Loucy (cell line): ENCODE measurements around the gene ATP13A1.

ENCODE experiments used
- H2AFZ ChIP-seq: fragments of 200-600 bp; sonication (generic); 2 replicates; pipeline ENCODE4 v1.6.0; 2016; ENCODE audit warnings: antibody characterized with exemption, mild to moderate bottlenecking, low read length, moderate library complexity
- H3F3A ChIP-seq: fragments of 200-600 bp; 2 replicates; pipeline ENCODE4 v1.6.0; 2016; ENCODE audit warnings: antibody characterized with exemption, low read depth, mild to moderate bottlenecking
- H3K27me3 ChIP-seq: fragments of 200-600 bp; sonication (generic); 2 replicates; pipeline ENCODE4 v1.6.1; 2014; ENCODE audit warnings: low read length, mild to moderate bottlenecking; ENCODE audit not compliant: insufficient read depth, poor library complexity, severe bottlenecking
- H3K36me3 ChIP-seq: fragments of 200-600 bp; sonication (generic); 2 replicates; pipeline ENCODE4 v1.6.1; 2016; ENCODE audit warnings: low read length; ENCODE audit not compliant: insufficient read depth
- H3K4me1 ChIP-seq: fragments of 200-600 bp; sonication (generic); 2 replicates; pipeline ENCODE4 v1.5.1; 2014; ENCODE audit warnings: low read length, mild to moderate bottlenecking; ENCODE audit not compliant: insufficient read depth, poor library complexity, severe bottlenecking
- H3K4me2 ChIP-seq: fragments of 200-600 bp; sonication (generic); 2 replicates; pipeline ENCODE4 v1.6.0; 2014; ENCODE audit warnings: antibody characterized with exemption, low read length, low read depth, mild to moderate bottlenecking; ENCODE audit not compliant: poor library complexity, severe bottlenecking
- H3K4me3 ChIP-seq: fragments of 200-600 bp; sonication (generic); 2 replicates; pipeline ENCODE4 v1.5.1; 2014; ENCODE audit warnings: low read length, mild to moderate bottlenecking, mixed read lengths; ENCODE audit not compliant: poor library complexity, severe bottlenecking
- H3K79me2 ChIP-seq: fragments of 200-600 bp; sonication (generic); 2 replicates; pipeline ENCODE4 v1.6.1; 2014; ENCODE audit warnings: low read length; ENCODE audit not compliant: insufficient read depth
- H3K9ac ChIP-seq: fragments of 200-600 bp; sonication (generic); 2 replicates; pipeline ENCODE4 v1.6.0; 2014; ENCODE audit warnings: mild to moderate bottlenecking, low read depth, low read length, moderate library complexity; ENCODE audit not compliant: poor library complexity, severe bottlenecking
- H3K9me2 ChIP-seq: fragments of 200-600 bp; sonication (generic); replicated peaks from 2 replicates; pipeline ENCODE4 v1.6.1; 2016; ENCODE audit warnings: low read depth, low read length, mixed read lengths
- H3K9me3 ChIP-seq: fragments of 200-600 bp; sonication (generic); 2 replicates; pipeline ENCODE4 v1.6.1; 2014; ENCODE audit warnings: mild to moderate bottlenecking, antibody characterized with exemption, low read length, low read depth; ENCODE audit not compliant: insufficient read depth
- H4K20me1 ChIP-seq: fragments of 200-600 bp; sonication (generic); 2 replicates; pipeline ENCODE4 v1.6.0; 2014; ENCODE audit warnings: antibody characterized with exemption, low read length, mild to moderate bottlenecking; ENCODE audit not compliant: insufficient read depth, poor library complexity, severe bottlenecking
- EZH2phosphoT487 ChIP-seq: fragments of 200-600 bp; IDR thresholded peaks from 2 replicates; pipeline ENCODE4 v1.6.1; 2018; ENCODE audit warnings: antibody characterized with exemption, mild to moderate bottlenecking, moderate library complexity, borderline replicate concordance
- TF ChIP-seq, protein P1 (sequence below): fragments of 200-600 bp; sonication (generic); conservative IDR thresholded peaks from 2 replicates; pipeline ENCODE4 v1.5.1; 2014; ENCODE audit warnings: mild to moderate bottlenecking, antibody characterized with exemption, low read length

Gene ATP13A1

DNA sequence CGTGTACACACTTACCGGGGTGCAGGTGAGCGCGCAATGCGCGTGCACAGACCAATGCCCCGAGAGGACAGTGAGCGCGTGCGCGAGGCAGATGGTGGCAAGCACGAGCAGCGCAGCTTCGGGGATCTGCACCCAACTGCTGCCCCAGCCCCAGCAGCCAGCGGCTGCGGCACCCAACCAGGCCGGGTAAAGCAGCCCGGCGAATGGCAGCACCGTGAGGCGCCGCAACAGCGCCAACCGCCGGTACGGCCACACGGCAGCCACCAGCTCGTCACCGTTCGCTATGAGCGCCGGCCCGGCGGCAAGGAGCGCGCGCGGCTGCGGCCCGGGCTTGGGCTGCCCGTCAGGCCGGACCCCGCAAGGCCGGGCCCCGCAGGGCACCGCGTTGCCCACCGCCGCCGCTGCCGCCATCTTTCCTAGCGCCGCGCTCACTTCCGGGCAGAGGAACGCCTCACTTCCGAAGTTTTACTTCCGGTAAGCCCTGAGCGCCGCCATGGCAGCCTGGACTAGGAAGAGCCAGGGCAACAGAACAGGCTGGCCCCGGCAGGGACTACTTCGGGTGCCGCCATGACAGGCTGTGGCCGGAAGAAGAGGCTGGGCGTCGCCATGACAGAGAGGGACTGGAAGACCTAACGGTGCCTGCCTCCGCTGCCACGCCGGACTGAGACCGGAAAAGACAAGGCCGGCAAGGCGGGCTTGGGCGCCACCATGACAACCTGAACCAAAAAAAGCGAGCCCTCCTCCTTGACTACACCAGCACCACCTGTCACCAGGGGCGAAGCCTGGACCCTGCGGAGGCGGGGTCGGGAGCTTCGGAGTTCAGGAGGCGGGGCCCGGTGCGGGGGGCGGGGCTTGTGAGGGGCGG lies at the start of gene ATP13A1:
ATP13A1 (minus strand) TSS at position 421 of the 865 bp plus-strand sequence; CDS start at position 411, 10 bp downstream.
- Histone ChIP-seq H3K79me2 (peaks cover 35% of the 10 kb centered on the region), H2AFZ (peak within 1 kb of the TSS; percentile 85), H4K20me1 (peaks cover 23% of the 10 kb centered on the region), H3K9me3 (no peaks in the 10 kb centered on the region), H3K4me2 (peak within 1 kb of the TSS; percentile 99), H3K4me1 (peaks cover 21% of the 10 kb centered on the region), H3K9me2 (no peaks in the 10 kb centered on the region), H3K9ac (peak within 1 kb of the TSS; percentile 91), H3K4me3 (peak within 1 kb of the TSS; percentile 100), H3K27me3 (no peaks in the 10 kb centered on the region), H3F3A (0 out of 2 replicates have a peak, but pooled peaks cover 3% of the 10 kb centered on the region), H3K36me3 (peaks cover 12% of the 10 kb centered on the region; the same call in 1 of the 2 replicates)
- TF ChIP-seq, protein P1, sequence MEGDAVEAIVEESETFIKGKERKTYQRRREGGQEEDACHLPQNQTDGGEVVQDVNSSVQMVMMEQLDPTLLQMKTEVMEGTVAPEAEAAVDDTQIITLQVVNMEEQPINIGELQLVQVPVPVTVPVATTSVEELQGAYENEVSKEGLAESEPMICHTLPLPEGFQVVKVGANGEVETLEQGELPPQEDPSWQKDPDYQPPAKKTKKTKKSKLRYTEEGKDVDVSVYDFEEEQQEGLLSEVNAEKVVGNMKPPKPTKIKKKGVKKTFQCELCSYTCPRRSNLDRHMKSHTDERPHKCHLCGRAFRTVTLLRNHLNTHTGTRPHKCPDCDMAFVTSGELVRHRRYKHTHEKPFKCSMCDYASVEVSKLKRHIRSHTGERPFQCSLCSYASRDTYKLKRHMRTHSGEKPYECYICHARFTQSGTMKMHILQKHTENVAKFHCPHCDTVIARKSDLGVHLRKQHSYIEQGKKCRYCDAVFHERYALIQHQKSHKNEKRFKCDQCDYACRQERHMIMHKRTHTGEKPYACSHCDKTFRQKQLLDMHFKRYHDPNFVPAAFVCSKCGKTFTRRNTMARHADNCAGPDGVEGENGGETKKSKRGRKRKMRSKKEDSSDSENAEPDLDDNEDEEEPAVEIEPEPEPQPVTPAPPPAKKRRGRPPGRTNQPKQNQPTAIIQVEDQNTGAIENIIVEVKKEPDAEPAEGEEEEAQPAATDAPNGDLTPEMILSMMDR: no peak; the same call in 1 of the 2 replicates
- TF ChIP-seq EZH2phosphoT487: no peak

DNA sequence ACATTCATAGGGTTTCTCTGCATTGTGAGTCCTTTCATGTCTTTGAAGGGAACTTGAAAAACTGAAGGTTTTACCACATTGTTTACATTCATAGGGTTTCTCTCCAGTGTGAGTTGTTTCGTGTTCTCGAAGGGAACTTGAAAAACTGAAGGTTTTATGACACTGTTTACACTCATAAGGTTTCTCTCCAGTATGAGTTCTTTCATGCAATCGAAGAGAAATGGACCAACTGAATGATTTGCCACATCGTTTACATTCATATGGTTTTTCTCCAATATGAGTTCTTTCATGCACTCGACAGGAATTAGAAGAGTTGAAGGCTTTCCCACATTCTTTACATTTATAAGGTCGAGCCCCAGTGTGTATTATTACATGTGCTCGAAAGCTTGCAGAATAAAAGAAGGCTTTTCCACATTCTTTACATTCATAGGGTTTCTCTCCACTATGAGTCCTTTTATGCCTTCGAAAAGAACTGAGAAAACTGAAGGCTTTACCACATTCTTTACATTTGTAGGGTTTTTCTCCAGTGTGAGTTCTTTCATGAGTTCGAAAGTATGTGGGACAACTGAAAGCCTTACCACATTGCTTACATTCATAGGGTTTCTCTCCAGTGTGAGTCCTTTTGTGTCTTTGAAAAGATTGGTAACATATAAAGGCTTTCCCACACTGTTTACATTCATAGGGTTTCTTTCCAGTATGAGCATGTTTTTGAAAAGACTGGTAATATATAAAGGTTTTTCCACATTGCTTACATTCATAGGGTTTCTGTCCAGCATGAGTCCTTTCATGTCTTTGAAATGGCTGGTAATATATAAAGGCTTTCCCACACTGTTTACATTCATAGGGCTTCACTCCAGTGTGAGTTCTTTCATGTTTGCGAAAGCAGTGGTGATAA lies 48.7 kb upstream of the ATP13A1 start:
- H3K36me3 ChIP-seq: peaks cover 55% of the 10 kb centered on the region

DNA sequence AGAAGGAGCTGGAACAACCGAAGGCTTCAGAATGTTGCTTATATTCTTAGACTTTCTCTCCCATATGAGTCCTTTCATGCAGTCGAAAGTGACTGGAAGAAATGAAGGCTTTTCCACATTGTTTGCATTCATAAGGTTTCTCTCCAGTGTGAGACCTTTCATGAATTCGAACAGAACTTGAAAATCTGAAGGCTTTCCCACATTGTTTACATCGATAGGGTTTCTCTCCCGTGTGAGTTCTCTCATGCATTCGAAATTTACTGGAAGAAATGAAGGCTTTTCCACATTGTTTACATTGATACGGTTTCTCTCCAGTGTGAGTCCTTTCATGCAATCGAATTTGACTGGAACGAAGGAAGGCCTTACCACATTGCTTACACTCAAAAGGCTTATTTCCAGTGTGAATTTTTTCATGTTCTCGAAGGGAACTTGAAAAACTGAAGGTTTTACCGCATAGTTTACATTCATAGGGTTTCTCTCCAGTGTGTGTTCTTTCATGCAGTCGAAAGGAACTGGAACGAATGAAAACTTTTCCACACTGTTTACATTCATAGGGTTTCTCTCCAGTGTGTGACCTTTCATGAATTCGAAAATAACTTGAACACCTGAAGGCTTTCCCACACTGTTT lies 47.9 kb upstream of the ATP13A1 start:
- Histone ChIP-seq H3K9ac (no peak overlapping the region), H3K9me2 (no peaks in the 10 kb centered on the region), H3K27me3 (peaks cover 10% of the 10 kb centered on the region), H3K4me2 (no peak overlapping the region), H3K9me3 (peaks cover 72% of the 10 kb centered on the region), H2AFZ (no peak overlapping the region), H3K4me1 (no peaks in the 10 kb centered on the region), H3K79me2 (peaks cover 3% of the 10 kb centered on the region), H3F3A (no peaks in the 10 kb centered on the region), H3K4me3 (no peak overlapping the region), H3K36me3 (peaks cover 55% of the 10 kb centered on the region), H4K20me1 (no peaks in the 10 kb centered on the region)
- no peak for TF ChIP-seq EZH2phosphoT487
- TF ChIP-seq, protein P1: no peak

More for the DNA sequence above, 48.7 kb upstream of the ATP13A1 start:
- Histone ChIP-seq H2AFZ (no peak overlapping the region), H3K79me2 (peaks cover 11% of the 10 kb centered on the region), H3K4me1 (no peaks in the 10 kb centered on the region), H4K20me1 (no peaks in the 10 kb centered on the region), H3K9ac (no peak overlapping the region), H3K27me3 (peaks cover 10% of the 10 kb centered on the region), H3F3A (no peaks in the 10 kb centered on the region), H3K9me2 (no peaks in the 10 kb centered on the region), H3K4me3 (no peak overlapping the region), H3K9me3 (peaks cover 74% of the 10 kb centered on the region), H3K4me2 (no peak overlapping the region)
- no peak for TF ChIP-seq EZH2phosphoT487
- TF ChIP-seq, protein P1: no peak
